ENCODE data around the gene OCSTAMP.

The OCSTAMP gene

DNA sequence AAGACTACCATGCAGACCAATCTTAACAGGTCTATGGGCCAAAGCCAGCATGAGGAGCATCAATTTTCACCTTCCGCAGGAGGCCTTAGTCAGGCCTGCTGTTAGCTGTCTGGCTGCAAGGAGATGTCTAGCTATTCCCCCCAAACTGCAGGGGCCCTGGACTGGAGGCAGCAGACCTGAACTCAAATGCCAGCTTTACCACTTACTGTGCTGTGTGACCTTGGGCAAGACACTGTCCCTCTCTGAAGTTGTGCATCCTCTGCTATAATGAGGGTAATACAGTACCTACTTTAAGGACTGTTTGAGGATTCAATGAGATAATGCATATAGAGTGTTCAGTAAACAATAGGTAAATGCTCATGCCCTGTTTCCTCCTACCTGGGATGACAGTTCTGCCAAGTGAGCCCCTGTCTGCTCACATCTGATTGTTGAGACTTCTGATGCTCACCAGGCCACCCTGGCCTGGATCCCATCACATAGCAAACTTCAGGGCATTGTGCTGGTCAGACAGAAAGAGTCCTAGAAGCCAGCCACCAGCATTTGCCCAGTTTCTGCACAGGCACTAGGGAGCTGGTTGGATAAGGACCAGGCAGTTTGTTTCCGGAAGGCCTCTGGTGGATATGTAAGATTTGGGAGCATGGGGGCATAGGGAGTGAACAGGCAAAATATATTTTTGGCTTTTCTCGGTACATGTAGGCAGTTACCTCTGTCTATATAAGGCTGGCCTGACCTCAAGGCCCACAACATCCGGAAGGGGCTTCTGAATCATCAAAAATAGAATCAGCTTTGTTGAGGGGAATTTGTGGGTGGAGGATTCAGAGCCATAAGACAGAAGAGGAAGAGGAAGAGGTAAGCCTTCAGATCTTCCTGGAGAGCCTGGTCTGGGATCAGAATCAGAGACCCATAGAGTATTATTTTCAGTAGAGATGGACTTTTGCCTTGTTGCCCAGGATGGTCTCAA lies 2.3 kb upstream of the OCSTAMP start:
- no peak for DNase-seq

DNA sequence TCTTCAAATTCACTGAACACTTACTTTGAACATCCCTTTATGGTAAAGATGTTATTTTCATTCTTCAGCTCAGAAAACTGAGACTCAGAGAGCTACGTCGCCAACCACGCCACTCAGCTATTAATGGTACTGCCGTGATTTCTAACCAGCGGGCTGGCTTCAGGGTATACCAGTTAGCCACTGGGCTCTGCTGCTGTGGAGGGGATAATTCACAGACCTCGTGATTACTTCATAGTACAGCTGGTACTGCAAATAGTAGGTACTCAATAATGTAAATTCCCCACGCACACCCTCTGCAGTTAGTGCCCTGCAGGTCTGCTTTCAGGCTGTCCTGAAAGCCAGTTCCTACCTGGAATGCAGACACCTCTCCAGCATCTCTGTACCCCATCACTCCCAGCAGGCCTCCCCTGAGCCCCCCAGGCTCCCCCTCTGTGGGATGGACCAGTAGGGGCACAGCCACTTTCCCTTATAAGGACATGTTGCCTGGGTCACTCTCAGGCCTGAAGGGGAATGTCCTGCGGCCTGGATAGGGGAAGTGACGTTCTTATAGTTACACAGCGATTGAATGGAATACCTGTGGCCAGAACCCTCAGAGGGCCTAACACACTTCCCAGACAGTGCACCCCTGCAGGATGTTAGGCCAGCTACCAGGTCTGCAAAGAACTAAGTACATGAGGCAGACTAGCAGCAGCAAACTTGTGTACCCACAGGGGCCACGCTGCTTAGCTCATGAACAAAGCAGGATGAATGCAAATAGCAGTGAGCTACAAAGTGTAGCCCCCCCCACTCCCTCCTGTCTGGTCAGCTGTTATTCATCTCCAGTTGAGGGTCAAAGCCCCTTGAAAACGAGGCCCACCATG lies 1.3 kb upstream of the OCSTAMP start:
- no peak for DNase-seq

DNA sequence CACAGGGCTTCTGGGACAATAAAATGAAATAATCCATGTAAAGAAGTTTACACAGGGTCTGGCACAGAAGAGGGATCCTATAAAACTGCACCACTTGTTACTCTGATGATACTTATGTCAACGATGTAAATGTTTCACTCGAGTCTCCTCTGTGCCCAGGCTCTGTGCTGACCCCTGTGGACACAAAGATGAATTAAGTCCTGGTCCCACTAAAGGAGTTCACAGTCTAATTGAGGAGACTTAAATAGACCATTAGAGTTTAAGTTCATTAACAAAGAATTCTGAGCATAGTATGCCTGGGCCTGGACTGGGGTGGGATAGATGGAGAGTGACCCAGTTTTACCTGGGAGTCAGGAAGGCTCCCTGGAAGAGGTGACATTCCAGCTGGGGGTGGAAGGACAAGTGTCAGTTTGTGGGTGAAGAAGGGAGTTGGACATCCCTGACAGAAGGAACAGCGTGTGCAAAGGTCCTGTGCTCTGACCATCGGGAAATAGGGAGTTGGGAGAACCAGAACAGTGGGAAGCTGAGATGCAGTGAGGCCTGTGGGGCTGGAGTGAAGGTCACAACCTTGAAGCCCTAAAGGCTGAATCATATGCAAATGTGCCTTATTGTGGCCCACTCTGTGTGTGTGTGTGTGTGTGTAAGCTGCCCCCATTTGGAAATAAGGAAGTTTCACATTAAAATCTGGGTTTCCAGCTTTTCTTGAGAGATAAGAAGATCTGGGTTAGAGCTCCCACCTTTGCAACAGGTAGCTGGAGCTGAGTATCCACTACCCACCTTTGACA lies 1.1 kb downstream of the OCSTAMP start:
- no peak for DNase-seq

DNA sequence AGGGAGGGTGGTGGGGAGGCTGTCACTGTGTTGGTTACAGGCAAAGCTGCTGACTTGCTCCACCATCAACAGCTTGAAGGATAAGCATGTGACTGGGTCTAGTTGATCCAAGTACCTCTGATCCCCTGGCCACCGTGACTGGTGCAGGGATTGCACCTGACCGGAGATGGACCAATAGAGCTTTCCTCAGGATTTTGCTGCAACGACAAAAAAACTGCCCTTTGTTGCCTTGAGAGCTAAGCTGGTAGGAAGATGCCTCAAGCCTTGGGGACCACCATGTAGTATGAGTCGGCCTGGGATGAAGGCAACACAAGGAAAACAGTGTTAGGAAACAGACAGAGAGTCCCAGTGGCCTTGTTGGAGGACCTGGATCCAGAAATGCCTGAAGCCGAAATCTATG lies 1.8 kb downstream of the OCSTAMP start:
- no peak for DNase-seq

DNA sequence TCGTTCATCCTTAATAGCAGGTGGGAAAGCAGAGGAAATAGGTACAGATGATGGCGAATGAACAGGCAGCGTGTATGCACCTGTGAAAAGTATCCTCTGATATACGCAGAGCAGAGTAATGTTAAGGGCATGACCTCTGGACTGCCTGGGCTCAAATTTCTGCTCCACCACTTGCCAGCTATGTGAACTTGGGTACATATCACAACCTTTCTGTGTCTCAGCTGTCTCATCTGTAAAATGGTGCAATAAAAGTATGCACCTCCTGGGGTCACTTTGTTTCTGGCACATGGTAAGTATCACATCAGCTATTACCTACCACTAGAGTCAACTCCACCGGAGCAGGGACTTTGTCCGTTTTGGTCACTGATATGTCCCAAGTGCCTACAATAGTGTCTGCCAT lies 2.5 kb downstream of the OCSTAMP start:
- no peak for DNase-seq

DNA sequence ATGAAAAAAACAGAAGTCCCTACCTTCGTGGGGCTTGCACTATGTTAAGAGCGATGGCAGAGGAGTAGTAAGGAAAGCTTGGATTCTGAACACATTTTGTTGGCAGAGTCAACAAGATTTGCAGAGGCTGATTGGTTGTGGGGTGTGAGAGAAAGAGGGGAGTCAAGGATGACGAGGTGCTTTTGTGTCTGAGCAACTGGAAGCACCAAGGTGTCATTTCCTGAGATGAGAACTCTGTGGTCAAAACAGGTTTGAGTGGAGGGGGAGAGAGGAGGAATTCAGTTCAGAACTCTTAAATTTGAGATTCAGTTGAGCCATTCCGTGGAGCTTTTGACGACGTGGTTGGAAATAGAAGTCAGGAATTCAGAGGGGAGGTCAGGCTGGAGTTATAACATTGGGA lies 3.5 kb downstream of the OCSTAMP start:
- no peak for DNase-seq

DNA sequence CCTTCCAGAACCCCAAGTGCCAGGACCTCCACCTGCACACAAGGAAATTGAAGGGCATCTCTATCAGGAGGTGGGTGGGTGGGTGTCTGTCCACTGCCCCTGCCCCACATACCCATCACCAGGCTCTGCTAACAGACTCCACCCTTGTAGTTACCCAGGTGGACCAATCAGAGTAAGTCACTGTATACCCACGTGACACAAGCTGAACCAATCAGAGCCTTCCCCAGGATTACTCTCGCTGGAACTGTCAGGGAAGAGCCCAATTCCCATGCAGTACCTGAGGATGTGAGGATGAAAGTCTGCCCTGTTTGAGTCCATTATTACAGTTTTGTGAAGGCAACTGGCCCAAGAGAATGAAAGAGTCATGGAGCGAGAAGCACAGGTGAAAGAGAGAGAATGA lies 4.2 kb downstream of the OCSTAMP start:
- DNase-seq, result no peak

DNA sequence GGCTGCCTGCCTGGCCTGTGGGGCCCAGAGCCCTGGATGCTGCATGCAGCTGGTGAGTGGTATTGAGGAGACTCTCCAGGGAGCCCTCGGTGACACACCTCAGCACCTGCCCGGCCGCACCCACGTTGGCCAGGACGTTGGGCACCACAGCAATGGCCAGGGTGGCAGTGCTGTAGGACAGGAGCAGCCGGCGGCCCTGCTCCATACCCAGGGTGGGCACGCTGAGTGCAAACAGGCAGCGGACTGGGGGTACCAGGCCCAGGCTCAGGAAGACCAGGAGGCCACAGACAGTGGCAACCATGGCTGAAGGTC lies 4.7 kb downstream of the OCSTAMP start:
- no peak for DNase-seq

DNA sequence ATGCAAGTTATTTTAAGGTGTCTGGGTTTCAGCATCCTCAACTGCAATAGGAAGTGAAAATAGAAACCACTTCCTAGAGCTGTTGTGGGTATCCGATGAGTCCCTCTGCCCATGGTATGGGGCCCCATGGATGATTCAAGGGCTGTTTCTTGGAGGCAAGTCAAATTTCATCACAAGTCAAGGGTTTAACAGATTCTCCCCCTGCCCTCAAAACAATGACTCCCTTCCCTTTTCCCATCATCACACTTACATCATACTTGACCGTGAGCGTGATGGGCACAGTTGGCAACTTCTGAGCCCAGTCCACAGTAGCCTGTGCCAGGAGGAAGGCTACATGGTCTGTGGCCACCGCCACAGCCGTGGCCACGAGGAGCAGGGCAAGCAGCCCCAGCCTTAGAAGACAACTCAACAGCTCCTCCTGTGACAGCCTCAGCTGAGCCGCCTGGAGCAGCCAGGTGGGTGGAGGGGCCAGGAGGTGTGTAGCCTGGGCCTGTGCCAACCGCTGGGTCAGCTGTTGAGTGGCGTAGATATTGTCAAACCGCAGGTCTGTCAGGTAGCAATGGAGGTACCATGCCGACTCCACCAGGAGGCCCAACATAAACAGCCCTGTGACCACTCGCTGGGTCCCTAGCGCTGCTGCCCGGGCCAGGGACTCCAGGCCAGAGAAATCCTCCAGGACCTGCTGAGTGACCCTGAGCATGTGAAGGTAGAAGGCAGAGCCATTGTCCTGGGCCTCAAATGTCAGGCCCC lies 5.2 kb downstream of the OCSTAMP start:
- no peak for DNase-seq

DNA sequence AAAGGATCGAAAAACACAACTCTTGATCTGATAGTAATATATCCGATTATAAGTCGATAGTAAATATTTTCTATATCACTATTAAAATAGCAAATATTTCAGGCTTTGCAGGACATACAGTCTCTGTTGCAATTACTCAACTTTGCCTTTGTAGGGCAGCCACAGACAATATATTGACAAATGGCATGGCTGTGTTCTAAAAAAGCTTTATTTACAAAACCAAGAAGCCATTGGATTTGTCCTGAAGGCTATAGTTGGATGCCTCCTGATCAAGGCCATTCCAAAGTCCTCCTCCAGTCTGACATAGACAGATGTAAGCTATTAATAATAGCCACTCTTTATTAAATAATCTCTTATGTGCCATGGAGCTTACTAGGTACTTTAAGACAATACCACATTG lies 5.9 kb downstream of the OCSTAMP start:
- DNase-seq, result no peak

DNA sequence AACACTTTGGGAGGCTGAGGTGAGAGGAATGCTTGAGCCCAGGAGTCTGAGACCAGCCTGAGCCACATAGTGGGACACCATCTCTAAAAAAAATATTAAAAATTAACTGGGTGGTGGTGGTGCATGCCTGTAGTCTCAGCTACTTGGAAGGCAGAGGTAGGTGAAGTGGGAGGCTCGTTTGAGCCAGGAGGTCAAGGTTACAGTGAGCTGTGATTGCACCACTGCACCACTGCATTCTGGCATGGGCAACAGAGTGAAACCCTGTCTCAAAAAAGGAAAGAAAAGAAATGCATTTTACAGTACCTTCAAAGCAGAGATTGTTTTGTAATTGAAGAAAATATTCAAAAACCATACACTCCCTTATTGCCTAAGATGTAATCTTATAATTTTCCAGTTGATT lies 6.5 kb downstream of the OCSTAMP start:
- DNase-seq, result no peak

DNA sequence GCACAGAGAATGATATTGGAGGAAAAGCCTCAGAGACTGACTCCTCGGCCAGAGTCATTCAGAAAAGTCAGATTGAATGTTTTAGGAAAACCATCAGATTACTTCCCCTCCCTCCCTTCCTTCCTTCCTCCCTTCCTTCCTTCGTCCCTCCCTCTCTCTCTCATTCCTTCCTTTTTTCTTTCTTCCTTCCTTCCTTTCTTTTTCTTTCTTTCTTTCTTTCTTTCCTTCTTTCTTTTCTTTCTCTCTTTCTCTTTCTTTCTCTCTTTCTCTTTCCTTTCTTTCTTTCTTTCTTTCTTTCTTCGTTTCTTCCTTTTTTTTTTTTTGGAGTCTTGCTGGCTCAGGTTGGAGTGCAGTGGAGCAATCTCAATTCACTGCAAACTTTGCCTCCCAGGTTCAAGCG lies 7.4 kb downstream of the OCSTAMP start:
- no peak for DNase-seq

DNA sequence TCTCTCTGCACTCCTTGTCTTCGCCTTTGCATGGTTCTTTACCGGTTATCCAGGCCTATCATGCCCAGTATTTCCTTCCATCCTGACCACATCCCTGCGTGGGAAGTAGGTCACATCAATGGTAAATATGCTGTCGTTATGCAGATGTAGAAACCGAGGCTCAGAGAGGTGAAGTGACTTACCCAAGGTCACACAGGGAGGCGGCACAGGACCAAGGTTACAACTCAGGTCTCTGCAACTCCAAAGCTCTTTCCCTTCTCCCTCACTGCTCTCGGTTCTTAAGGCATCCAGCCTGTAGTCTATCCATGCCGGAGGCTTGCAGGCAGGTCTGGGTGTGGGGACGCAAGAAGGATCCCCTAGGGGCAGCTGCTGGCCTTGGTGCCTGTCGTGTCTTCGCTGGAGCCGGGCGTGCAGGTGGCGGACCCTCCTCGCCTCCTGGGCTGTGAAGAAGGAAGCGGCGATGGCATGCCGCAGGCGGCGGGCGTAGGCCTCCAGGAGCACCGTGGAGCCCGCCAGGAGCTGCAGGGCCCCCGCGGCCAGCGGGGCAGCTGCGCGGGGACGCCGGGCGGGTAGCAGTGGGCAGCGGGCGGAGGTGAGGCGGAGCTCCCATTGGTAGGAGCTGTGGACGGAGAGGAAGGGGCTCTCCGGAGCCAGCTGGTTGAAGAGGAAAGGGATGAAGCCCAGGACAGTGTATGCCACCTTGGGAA lies 9.1 kb downstream of the OCSTAMP start:
- no peak for DNase-seq

DNA sequence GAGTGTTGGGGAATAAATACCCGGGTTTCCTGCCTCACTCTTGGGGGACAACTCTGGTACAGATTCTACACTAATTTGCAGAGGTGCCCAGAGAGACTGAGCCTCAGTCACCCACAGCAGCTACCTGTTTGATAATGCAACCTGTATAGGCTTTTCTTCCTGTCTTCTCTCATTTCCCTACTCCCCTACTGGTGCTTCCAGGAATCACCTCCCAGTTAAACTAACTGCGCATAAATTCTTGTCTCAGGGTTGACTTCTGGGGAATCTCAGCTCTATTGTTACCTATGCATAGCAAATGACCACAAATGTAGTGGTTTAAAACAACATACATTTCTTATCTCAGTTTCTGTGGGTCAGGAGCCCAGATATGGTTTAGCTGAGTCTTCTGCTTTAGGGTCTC lies 11.3 kb downstream of the OCSTAMP start:
- DNase-seq, result no peak

DNA sequence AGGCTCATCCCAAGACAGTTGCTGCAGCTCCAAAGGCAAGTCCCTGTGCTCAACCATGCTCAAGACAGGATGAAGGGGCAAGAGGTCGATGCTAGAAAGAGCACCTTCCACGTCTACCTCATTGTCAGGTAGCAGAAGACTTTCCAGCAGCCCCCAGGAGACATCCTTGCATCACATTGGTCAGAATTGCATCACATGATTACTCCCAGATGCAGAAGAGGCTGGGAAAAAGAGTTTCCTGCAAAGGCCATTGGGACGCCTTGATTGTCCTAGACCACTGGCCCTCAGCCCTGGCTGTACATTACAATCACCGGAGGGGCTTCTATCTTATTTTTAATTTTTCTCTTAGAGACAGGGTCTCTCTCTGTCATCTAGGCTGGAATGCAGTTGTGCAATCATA lies 19.8 kb downstream of the OCSTAMP start:
- no peak for DNase-seq

DNA sequence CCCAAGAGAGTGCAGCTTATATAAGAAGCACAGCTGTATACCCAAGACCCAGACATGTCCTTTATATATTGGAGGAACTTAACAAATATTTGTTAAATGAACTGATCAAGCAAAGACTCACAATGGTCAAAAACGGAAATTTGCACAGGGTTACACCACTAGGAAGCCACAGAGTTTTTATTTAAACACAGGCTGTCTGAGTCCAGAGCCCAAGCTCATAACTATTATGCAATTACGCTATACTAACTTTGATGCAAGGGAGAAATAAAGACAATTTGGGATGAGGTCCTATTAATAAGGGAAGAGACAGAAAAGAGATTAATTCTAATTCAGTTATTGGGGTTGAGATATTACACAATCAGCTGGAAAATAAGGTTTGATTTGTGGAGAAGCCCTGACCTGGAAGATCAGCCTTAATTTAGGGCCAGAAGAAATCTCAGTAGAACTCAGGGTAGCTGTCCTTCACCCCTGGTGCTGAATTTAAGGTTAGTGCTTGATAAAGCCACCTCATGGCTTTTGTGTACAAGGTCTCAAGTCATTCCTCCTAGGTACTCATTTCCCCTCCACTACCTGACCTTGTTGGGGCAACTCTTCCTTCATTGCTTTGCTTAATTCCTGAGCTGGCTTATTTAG lies 26.6 kb downstream of the OCSTAMP start:
- DNase-seq, result no peak

DNA sequence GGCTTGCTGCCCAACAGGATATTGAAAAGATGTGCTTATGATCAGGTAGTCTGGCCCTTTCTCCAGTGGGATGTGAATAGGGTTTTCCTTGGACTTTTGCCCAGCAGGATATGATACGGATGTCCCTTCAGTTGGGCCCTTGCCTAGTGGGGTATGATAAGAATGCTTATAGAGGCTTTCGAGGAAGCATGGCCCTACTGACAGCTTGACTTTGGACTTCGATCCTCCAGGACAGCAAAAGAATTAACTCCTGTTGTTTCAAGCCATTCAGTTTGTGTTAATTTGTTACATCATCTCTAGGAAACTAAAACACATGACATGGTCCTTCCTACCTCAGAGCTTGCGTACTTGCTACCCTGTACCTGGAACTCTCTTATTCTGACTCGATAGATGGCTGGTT lies 27.3 kb downstream of the OCSTAMP start:
- DNase-seq, result no peak

DNA sequence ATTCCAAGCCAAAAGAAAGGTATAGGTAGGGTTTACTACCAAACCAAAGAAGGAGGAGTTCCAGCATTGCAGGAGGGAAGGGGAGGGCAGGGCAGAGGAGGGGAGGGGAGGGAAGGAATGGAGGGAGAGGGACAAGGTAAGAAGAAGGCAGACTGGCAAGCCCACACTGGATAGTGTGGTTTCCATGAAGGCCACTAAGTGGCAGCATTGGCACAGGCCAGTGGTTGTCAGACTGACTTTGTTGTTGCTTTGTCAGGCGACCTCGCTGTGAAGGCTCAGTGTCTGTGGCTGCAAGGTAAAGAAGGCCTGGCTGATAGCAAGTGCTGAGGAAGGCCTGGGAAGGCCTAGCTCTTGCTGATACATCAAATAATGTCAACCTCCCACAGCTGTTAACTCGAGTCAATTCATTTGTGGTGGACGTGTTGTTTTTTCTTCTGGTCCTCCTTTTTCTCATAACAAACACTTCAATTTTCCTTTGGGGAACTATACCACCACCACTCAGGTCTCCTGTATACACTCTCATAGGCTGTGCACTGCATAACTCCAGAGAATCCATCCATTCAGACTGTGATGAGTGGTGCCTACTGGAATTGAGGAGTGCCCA lies 29.4 kb downstream of the OCSTAMP start:
- DNase-seq, result no peak

DNA sequence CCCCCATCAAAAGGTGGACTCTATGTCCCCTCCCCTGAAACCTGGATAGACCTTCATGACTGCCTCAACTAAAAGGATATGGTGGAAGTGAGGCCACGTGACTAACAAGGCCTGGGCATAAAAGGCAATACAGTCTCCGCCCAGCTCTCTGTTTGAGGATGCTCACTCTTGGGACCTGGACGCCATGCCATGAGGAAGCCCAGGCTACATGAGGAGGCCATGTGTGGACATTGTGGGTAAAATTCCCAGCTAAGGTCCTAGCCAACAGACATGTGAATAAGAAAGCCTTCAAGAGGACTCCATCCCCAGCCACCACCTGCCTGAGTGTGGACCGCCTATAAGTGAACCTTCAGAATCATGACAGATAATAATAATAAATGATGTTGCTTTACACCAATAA lies 29.9 kb downstream of the OCSTAMP start:
- DNase-seq, result no peak

DNA sequence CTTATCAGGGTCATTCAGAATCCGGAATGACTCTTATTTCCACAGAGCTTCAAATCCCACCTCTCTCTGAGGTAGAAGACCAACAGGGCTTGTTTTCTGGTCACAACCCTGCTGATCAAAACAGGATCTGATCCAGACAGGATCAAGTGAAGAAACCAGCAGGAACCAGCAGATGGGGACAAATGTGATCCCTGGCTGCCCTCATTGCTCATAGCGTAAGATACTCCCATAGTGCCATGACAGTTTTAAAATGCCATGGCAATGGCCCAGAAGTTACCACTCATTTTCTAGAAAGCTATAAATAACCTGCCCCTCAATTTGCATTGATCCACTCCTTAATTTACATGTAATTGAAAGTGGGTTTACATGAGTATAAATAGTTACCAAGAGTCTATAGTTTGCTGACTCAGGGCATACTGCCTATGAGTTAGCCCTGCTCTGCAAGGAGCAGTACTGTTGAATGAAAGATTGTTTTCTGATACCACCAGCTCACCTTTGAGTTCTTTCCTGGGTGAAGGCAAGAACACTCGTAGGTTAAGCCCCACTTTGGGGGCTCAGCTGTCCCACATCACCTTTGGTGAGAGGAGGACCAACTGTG lies 30.9 kb downstream of the OCSTAMP start:
- DNase-seq, result no peak
